Lower lobe of right lung (tissue), 2 donors: ENCODE results near the gene LUC7L3. TPM values are rescaled to one million over a fixed set of nuclear protein-coding genes. Genes with fewer than 3 reads are reported as not detected.

Experiments
- ATAC-seq, 2 donors: fragments of 200-7000 bp; cut with Tn5 transposase; one replicate each; pipeline ENCODE4 v1.9.1; 2020 to 2022; ENCODE audit warnings: mild to moderate bottlenecking in 2 of 2, moderate library complexity in 2 of 2
- DNase-seq: peaks from one replicate; pipeline ENCODE4 v3.0.0-alpha.2; 2020
- H3K27ac ChIP-seq: fragments of 200-600 bp; one replicate; pipeline ENCODE4 v1.8.0; 2022
- H3K27me3 ChIP-seq: fragments of 200-600 bp; one replicate; pipeline ENCODE4 v1.8.0; 2022; ENCODE audit warnings: low read depth
- H3K36me3 ChIP-seq: fragments of 200-600 bp; one replicate; pipeline ENCODE4 v1.8.0; 2022; ENCODE audit warnings: mild to moderate bottlenecking
- H3K4me1 ChIP-seq: fragments of 200-600 bp; one replicate; pipeline ENCODE4 v1.8.0; 2022
- H3K4me3 ChIP-seq: fragments of 200-600 bp; one replicate; pipeline ENCODE4 v1.8.0; 2022; ENCODE audit warnings: mild to moderate bottlenecking
- H3K9me3 ChIP-seq: fragments of 200-600 bp; one replicate; pipeline ENCODE4 v1.8.0; 2022
- CTCF ChIP-seq: fragments of 200-600 bp; IDR thresholded peaks from one replicate; pipeline ENCODE4 v1.8.0; 2022; ENCODE audit warnings: antibody characterized with exemption, mild to moderate bottlenecking
- intact Hi-C: fragments of 100-400 bp; cut with DNase I; formaldehyde crosslinking; loops from one replicate; pipeline ENCODE4 v1.11.0; 2022
- total RNA-seq: library from RNA; stranded (reverse); fragmentation: NEBNext Ultra II Directional; extraction: Animal tissue kit (Norgen Biotek cat#: 25700); gene quantifications from one replicate; pipeline ENCODE4 v1.2.1, GENCODE V29; 2021
- donor health status: DM: no; HTN: yes; CAD: no; lungs with severe emphysema.

Gene LUC7L3
- total RNA-seq, 1 donor from 2014 or later, result 106 TPM

- Histone ChIP-seq H3K27ac (no peak within 1 kb of the TSS), H3K4me3 (no peak within 1 kb of the TSS), H3K36me3 (no peaks in the 10 kb centered on the region), H3K4me1 (peaks cover 22% of the 10 kb centered on the region), H3K9me3 (no peaks in the 10 kb centered on the region), H3K27me3 (no peaks in the 10 kb centered on the region)
- no peak for DNase-seq
- no peak for ATAC-seq
- intact Hi-C loops, result no loop called here
- TF ChIP-seq CTCF, result no peak
Measured at GRCh38 chr17:50767446-50767845, 48.0 kb downstream of the LUC7L3 start, which contains the start of gene ANKRD40CL. TSS of gene ANKRD40CL (minus strand) at chr17:50767518. CDS start at chr17:50766913, 605 bp downstream.

- TF ChIP-seq CTCF, result no peak
- DNase-seq, result peak; percentile 66
- ATAC-seq, result peak; percentile 44 to 71
- no peaks in the 10 kb centered on the region for H3K36me3 ChIP-seq
- H3K27ac ChIP-seq, result no peak overlapping the region
- H3K27me3 ChIP-seq, result no peaks in the 10 kb centered on the region
- no peaks in the 10 kb centered on the region for H3K9me3 ChIP-seq
- intact Hi-C loops, result no loop called here
- H3K4me1 ChIP-seq, result peaks cover 20% of the 10 kb centered on the region
- no peak overlapping the region for H3K4me3 ChIP-seq
Measured at GRCh38 chr17:50768346-50768761, 49.0 kb downstream of the LUC7L3 start.

- intact Hi-C loops, result no loop called here
- no peak for TF ChIP-seq CTCF
- H3K27ac ChIP-seq, result no peak overlapping the region
- DNase-seq (no peak), ATAC-seq (no peak)
- no peaks in the 10 kb centered on the region for H3K9me3 ChIP-seq
- no peaks in the 10 kb centered on the region for H3K36me3 ChIP-seq
- no peaks in the 10 kb centered on the region for H3K27me3 ChIP-seq
- H3K4me3 ChIP-seq, result no peak overlapping the region
- H3K4me1 ChIP-seq, result peaks cover 7% of the 10 kb centered on the region
Measured at GRCh38 chr17:50769884-50770283, 50.5 kb downstream of the LUC7L3 start.

- no peak for DNase-seq
- Histone ChIP-seq H3K4me3 (no peak overlapping the region), H3K9me3 (no peaks in the 10 kb centered on the region), H3K4me1 (peaks cover 3% of the 10 kb centered on the region), H3K27ac (no peak overlapping the region), H3K36me3 (no peaks in the 10 kb centered on the region), H3K27me3 (no peaks in the 10 kb centered on the region)
- ATAC-seq, result no peak
- intact Hi-C loops, result no loop called here
- TF ChIP-seq CTCF, result no peak
Measured at GRCh38 chr17:50770346-50770745, 50.9 kb downstream of the LUC7L3 start.

GRCh38 chr17:50771991-50772785, 52.8 kb downstream of the LUC7L3 start:
- no peak for TF ChIP-seq CTCF
- no peaks in the 10 kb centered on the region for H3K27me3 ChIP-seq
- DNase-seq, result no peak
- no peaks in the 10 kb centered on the region for H3K9me3 ChIP-seq
- H3K36me3 ChIP-seq, result no peaks in the 10 kb centered on the region
- intact Hi-C loops, result no loop called here
- H3K4me1 ChIP-seq, result no peaks in the 10 kb centered on the region
- ATAC-seq, result no peak
- no peak overlapping the region for H3K27ac ChIP-seq
- H3K4me3 ChIP-seq, result no peak overlapping the region
